Measurements from ENCODE around the gene BIRC6.

BIRC6 gene

DNA sequence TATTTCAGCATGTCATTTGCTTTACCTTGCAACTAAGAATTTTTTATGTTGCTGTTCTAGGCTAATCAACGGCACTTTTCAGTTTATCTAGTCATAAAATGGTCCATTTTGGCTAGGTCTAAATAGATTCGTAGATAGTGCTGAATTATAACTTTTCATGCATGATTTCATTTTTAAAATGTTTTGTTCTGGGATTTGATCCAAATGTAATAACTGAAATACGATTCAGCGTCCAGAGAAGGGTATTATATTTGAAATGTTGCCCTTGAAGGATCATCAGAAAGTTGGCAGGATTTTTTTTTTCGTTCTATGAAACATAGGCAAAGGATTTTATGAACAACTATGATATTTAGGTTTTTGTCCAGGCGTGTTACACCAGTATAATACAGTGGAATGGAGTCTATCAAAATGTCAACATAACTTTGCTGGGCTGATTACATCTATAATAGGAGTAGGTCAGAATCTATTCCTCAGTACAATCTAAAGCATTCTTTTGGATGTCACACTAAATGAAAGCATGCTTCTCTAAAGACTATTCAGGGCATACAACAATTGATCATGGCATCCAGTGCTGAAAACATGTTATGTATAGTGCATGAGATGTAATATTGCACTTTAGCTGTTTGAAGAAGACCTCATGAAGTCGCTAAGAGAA lies 295.9 kb downstream of the BIRC6 start:
- no peak for TF ChIP-seq CTCF (IDR thresholded peaks at IDR 0.05; ENCODE audit: borderline replicate concordance, insufficient read depth, low read depth, low read length)
- H3K4me3 ChIP-seq (ENCODE audit: low read depth, low read length) = no peak overlapping the region

DNA sequence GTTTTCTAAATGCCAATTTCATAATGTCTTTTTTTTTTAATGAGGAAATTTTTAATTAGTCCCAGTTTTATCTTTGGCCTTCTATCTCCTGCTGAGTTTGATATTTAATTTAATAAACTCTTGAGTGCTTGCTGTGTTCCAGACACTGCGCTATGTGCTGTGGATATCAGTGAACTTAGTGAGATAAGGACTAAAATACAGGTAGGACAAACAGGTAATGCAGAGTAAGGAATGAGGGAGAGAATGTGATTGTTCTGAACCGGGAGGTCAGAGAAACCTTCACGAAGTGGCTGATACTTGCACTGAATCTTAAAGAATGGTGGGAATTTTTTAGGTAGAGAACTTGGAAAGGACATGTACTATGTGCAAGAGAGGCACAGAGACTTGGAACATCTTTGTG lies 299.2 kb downstream of the BIRC6 start:
- no peak overlapping the region for H3K4me3 ChIP-seq (ENCODE audit: low read depth, low read length)
- no peak for TF ChIP-seq CTCF (IDR thresholded peaks at IDR 0.05; ENCODE audit: borderline replicate concordance, insufficient read depth, low read depth, low read length)

GRCh38 chr2:32663864-32664263 lies 307.0 kb downstream of the BIRC6 start:
- H3K4me3 ChIP-seq (ENCODE audit: low read depth, low read length) = no peak overlapping the region
- no peak for TF ChIP-seq CTCF (IDR thresholded peaks at IDR 0.05; ENCODE audit: borderline replicate concordance, insufficient read depth, low read depth, low read length)

GRCh38 chr2:32666704-32667103 lies 309.9 kb downstream of the BIRC6 start:
- no peak for TF ChIP-seq CTCF (IDR thresholded peaks at IDR 0.05; ENCODE audit: borderline replicate concordance, insufficient read depth, low read depth, low read length)
- no peak overlapping the region for H3K4me3 ChIP-seq (ENCODE audit: low read depth, low read length)

DNA sequence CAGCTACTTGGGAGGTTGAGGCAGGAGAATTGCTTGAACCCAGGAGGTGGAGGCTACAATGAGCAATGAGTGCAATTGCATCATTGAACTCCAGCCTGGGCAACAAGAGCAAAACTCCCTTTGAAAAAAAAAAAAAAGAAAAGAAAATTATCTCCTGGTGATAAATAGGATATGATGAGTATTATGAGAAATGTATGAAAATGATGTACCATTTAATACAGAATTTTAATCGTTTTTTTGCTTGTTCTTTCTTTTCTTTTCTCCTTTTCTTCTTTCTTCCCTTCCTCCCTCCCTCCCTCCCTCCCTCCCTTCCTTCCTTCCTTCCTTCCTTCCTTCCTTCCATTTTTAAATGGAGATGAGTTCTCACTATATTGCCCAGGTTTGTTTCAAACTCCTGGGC lies 311.4 kb downstream of the BIRC6 start:
- TF ChIP-seq CTCF (IDR thresholded peaks at IDR 0.05; ENCODE audit: borderline replicate concordance, insufficient read depth, low read depth, low read length) = no peak
- H3K4me3 ChIP-seq (ENCODE audit: low read depth, low read length) = no peak overlapping the region

Measured in GM12875 (cell line).